Activated CD4-positive, alpha-beta T cell treated with anti-CD3 and anti-CD28 coated beads, Interleukin-2, amount 50 U/mL, for 48 hours (primary cell): ENCODE data around the gene MFAP2.

Experiments
- DNase-seq, 2 experiments: peaks; one replicate each; pipeline ENCODE4 v3.0.0-alpha.2; 2020

Gene MFAP2, protein sequence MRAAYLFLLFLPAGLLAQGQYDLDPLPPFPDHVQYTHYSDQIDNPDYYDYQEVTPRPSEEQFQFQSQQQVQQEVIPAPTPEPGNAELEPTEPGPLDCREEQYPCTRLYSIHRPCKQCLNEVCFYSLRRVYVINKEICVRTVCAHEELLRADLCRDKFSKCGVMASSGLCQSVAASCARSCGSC

DNA sequence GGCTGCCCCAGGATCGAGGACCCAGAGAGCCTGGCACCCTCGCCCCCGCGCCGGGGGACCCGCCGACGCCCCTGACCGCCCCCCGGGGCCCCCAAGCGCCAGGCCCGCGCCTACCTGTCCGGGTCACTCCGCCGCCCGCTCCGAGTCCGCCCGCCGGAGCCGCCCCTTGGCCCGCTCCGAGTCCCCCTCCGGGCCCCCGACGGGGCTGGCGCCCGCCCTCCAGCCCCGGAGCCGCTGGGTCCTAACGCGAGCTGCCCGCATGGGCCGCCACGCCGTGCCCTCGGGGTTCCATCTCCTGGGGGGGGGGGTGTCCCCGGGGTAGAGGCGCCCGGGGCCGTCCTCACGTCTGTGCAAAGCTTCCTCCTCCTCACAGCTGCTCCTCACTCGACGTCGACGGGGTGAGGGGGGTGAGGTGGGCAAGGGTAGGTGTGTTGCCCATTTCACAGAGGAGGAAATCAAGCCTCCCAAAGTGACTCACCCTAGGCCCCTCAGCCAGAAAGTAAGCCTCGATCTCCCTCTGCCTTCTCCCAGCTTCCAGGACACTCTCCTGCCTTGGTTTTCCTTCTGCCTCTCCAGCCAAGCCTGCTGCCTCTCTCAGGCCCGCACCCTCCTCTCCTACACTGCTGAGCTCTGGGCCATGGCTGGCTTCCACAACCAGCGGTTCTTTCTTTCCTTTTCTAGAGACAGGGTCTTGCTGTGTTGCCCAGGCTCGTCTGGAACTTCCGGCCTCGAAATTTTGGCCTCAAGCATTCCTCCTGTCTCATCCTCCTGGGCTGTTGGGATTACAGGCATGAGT is at the start of gene MFAP2:
MFAP2 (minus strand) TSS at position 148 of the 796 bp plus-strand sequence. CDS start 2,347 bp downstream, outside the sequence.
- no peak for DNase-seq

DNA sequence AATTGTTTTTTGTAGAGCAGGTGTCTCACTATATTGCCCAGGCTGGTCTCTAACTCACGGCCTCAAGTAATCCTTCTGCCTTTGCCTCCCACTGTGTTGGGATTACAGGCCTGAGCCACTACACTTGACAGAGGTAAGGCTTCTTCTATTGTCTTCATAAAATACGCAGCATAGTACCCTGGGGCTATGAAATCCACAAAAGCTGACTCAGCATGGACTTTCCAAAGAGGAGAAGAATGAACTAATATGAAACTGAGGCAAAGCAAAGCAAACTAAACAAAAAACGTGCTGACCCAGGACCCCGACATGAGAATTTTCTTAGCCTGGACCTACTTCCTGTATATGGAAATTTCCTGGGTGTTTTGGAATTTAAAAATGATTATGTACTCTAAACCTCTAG is 49.8 kb upstream of the MFAP2 start:
- DNase-seq: no peak

DNA sequence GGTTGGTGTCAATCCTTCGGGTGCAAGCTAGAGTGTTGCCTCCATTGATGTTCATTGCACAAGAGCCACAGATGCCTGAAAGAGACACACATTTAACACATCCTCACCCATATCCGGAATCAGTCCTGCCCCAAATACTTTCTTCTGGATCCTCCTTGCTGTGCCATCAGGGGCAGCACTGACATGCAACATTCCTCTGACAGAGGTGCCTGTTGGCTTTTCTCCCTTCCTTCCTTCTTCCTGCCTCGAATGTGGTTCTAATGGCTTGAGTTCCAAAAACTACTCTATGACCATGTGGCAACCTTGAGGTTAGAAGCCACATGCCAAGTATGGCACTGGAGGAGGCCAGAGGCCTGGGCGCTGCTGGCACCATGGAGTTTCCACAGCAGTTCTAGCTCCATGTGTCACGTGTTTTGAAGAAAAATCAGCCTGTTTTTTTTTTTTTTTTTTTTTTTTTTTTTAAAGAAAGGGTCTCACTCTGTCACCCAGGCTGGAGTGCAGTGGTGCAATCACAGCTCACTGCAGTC is 48.3 kb upstream of the MFAP2 start:
- DNase-seq: no peak

DNA sequence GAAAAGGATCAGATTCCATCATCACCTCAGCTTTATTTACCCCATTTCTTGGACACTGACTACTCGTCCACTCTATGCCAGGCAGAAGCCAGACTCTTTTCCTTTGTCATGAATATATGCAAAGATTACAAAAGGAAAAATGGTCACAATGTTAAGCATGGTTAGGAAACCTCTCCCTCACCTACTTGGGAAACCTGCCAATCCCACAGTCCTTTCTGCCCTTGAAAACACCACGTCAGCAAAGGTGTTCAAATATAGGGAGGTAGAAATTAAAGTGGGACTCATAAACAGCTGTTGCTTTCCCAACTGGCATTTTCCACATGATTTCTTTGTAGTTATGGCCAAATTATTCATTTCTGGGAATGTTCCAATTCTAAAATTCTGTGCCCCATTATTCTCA is 47.5 kb upstream of the MFAP2 start:
- DNase-seq: no peak

DNA sequence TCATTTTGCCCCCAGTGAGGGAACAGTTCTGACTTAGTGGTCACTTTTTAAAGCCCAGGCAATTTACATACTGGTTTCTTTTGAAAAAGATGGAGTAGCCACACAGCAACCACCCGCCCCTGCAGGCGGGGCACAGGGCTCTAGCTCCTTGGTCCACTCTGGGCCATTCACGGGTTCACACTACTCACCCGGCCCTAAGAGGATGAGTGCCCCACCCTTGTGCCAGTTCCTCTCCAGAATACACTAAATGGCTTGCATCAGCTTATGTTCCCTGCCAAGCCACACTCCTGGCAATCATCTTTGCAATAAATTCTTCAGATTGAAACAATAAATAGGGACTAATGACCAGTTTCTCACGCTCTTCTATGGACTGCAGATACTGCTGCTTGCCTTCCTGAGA is 47.0 kb upstream of the MFAP2 start:
- no peak for DNase-seq

DNA sequence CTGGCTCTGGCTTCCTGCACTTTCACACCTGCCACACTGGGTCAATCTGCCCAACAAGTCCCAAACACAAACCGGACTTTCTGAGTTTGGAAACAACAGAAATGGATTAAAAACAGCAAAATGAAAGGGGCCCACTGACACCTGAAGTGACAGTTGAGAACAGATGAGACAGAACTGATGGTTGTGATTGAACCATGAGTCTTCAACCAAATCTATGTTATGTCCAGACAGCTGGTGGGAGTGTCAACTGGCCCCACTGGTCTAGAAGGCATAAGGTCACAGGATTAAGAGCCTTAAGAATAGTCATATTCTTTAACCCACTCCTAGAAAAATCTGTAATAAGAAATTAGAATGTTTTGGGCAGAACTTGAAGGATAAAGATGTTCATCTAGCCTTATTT is 44.3 kb upstream of the MFAP2 start:
- no peak for DNase-seq

DNA sequence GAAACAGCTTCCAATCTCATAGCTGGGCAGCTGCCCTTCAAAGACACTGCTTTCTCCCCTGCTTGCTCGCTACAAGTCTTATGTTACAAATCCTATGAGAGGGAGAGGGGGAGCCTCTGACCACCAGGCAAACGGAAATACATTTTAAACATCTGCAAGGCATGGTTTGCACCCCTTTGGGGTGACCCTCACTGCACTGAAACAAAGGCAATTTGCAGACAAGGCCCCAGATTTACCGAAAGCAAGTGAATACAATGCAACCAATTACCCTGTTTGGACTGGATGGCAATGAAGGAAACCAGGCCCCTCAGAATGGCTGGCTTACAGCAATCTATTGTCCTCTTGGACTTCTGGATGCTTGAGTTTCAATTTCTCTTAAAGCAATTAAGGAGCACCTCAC is 43.2 kb upstream of the MFAP2 start:
- no peak for DNase-seq

DNA sequence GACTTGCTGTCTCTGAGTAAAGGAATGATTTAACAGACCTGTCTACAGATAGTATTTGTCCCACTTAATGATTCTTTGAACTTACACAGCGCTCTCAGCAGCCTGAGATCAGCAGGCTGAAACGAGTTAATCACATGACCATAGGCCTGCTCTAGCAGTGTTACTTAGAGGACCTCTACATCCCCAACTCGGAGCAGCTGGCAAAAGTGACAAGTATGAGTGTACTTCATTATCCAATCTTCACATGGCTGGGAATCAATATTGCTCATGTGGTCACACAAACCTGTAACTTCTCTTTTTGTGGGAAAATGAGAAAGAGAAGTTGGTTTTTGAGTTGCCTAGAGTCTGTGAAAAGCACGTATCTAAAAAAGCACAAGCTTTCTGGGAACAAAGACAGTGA is 42.7 kb upstream of the MFAP2 start:
- DNase-seq: no peak

DNA sequence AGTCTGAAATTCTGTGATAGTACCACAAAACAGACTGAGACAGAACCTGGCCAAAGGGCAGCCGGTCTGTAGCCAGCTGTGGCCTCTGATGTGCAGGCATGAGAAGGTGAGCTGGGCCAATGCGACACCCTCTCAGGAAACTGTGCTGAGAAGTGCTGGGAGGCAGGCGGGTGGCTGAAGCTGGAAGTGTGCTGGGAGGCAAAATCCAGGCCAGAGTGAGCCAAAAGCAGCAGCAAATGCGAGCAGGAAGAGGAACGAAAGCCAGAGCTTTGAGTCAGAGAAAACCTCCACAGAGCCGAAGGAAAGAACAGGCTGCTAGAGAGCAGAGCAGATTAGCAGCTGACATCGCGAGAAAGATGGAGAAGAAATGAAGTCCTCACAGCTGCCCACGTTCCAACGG is 41.5 kb upstream of the MFAP2 start:
- DNase-seq: no peak

DNA sequence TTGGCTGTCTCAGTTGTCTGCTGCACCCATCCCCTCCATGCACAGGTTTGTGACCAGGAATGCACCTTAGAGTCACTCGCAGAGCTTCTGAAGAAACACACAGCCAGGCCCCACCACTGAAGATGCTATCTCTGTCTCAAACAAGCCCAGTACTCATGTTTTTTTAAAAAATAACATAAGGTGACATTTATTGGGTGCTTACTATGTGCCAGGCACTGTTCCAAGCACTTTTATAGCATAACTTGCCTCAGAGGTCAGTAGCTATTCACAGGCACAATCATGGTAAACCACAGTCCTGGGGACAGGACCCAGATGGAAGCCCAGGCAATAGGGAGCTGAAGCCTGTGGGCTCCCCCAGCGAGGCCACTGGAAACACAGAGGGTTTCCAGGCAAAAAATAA is 40.1 kb upstream of the MFAP2 start:
- DNase-seq: no peak

DNA sequence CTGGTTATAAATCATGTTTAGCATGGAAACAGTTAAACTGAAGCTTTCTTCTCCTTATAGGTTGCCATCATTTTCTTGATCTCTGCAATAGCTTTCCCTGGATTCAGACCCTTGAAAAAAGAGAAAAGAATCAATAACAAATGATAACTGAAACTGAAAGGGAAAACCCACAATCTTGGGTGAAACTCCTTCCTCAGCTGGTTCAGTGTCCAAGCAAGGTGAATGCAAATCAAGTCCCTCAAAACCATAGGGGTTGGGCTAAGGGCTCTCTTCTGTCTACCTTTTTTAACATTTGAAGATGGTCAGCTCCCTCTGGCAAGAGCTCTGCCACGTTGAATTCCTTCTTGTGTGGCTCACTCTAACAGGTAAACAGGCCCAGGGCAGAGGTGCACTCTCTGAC is 38.4 kb upstream of the MFAP2 start:
- DNase-seq: no peak

DNA sequence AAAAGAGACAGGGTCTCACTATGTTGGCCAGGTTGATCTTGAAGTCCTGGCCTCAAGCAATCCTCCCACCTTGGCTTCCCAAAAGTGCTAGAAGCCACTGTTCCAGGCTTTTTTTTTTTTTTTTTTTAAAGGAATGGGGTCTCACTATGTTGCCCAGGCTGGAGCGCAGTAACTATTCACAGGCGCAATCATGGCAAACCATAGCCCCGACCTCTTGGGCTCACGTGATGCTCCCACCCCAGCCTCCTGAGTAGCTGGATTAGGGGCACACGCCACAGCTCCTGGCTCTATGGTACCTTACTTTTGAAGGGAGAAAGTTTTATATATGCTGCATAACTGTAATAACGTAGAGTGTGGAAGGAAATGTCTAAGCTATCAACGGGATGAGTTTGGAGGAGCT is 37.0 kb upstream of the MFAP2 start:
- DNase-seq: no peak

DNA sequence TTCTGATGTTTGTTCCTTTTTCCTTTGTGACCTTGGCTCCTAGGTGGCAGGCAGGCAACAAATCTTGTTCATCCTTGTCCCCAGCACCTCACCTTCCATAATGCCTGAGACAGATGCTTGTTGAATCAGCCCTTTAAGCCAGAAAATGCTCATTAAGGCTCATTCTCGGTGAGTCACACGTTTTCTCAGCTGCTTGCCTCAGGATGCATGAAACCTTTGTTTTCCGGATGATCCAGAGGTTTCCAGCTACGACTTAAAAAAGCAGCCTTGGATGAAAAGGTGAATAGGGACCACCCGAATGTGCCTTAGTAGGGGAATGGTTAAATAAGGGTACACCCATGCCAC is 35.9 kb upstream of the MFAP2 start:
- no peak for DNase-seq

DNA sequence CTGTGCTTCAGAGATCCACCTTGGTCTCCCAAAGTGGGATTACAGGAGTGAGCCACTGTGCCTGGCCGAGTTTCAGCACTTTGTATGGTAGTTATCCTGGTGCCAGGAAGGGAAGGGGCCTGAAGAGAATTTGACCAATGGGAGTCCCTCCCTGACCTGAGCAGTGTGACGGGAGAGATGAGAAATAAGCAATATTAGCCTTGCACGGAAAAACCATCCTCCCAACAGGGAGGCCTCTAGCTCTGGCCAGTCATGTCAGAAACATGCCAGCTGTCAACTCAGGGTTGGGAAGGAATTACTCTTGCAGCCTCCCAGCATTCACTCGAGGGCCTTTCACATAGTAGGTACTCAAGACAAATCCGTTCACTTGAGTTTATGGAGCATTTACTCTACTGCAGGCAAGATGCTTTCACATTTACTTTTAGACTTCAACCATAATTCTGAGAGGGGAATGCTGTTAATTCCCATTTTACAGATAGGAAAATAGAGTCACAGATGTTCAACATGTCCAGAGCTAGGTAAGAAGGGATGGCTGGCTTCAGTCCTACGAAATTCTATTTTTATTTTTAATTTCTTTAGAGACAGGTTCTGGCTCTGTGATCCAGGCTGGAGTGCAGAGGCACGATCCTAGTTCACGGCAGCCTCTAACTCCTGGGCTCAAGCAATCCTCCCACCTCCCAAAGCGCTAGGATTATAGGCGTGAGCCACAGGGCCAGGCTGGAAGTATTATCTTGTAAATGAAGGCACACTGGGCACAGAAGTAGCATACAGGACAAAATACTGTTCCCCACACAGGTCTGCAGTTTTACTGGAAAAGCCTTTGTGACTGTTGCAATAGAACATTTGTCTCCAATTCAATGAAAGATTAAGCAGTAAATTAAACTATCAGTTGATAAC is 34.5 kb upstream of the MFAP2 start:
- DNase-seq: no peak

DNA sequence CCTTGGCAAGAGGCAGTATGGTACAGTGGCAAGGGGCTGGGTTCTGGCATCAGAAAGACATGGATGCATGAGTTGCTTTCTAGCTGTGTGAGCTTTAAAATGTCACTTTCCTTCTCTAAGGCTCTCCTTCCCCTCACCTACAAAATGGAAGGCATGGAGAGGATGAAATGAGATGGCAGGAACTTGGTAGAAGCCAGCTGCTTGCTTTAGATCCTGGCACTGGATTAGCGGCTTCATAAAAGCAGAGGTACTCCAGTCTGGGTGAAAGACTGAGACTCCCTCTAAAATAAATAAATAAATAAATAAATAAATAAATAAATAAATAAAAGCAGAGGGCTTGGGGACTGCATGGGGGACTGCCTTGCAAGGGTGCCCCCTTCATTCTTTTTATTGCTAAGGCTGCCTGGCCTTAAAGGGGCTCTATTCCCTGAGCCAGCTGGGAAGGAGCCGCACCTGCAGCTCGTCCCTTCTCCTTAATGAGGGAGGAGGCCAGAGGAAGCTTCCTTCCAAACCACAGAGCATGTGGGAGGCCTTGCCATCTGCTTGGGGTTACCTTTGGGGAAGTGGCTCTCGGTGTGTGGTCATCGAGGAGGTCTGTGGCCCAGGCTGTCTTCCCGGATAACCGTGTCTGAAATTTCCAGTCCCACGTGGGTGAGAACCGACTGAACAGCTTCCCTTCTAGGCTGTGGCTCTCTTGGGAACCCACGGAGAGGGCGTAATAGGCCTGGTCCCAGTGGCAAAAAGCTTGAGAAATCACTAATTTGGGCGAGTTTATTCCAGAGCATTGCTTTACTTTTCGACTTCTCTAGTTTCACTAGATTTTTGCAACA is 33.3 kb upstream of the MFAP2 start:
- no peak for DNase-seq

DNA sequence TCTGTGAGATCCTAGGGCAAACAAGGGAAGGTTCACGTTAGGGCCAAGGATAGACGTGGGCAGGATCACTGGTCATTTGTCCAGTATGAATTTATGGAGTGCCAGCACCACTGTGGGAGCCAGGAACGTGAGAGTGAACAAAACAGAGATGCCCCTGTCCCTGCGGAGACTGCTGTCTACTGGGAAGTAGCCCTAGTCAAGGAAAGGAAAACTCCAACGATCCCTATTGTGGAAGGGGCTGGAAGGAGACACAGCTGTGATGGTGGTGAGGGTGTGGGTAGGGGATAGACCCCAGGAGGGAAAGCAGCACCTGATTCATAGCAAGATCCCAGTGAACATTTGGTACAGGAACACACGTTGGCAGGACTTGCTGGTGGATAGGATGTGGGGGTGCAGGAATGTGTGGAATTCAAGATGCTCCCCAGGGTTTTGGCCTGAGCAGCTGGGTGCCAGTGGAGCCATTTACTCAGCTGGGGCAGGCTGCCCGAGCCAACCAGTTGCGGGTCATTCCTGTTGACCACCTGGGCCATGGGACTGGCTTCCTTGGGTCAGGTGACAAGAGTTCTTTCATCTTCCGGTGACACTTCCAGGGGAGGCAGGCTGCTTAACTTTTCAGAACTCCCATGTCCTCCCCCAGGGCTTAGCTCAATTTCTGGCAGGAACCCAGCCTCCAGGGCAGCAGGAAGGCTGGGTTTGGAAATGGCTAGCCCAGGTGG is 32.5 kb upstream of the MFAP2 start:
- no peak for DNase-seq

DNA sequence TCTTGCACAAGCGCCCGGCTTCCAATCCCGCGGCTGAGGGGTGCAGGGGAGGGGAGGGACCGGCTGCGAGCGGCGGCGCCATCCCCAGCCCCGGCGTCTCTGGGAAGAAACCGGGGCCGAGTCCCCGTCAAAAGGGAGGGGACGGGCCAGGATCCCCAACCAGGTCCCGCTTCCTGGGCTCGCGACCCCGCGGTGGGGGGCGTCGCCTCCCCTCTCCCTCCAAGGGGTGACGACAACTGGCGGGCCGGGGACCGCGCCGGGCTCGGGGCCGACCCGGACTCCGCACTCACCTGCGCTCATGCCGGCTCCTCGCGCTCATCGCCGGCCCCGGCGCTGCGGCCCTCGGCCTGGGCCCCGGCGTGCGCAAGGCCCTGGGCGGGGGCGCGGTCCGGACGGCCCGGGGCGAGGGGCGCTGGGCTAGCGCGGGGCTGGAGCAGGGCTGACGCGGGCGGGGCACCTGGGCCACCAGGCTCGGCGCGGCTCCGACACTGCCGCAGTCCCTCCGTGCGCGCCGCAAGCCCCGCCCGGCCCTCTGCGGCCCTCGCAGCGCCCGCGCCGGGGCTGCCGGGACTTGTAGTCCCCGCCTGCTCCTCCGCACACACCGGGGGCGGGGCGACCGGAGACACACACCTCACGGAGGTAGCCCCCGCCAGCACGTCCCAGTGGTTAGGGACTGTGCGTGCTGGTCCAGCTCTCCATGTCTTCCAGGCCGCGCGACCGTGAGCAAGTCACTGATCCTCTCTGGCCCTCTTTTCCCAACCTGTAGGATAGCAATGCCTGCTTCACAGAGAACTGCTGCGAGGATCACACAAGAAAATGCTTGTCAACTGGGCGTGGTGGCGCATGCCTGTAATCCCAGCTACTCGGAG is 31.3 kb upstream of the MFAP2 start, which contains the start of gene ATP13A2:
ATP13A2 (minus strand) TSS at position 490 of the 869 bp plus-strand sequence; CDS start at position 300, 190 bp downstream.
- DNase-seq: peak; percentile 81 to 85

DNA sequence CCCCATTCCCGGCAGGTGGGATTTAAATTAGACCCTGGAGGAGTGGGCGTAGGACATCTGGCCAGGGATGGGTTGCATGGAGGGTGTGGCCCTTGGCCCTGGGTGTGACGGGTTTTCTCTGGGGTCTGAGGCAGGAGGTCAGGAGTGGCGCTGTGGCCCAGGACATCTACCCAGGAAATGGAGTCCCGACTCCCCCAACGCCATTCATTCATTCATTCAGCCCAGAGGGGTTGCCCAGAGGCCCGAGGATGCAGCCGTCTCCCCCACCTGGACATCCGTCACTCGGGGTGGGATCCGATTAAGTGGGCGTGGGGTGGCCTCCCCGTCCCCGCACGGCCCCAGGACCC is 30.6 kb upstream of the MFAP2 start:
- DNase-seq: peak in 1 of 2 experiments; percentile 5

DNA sequence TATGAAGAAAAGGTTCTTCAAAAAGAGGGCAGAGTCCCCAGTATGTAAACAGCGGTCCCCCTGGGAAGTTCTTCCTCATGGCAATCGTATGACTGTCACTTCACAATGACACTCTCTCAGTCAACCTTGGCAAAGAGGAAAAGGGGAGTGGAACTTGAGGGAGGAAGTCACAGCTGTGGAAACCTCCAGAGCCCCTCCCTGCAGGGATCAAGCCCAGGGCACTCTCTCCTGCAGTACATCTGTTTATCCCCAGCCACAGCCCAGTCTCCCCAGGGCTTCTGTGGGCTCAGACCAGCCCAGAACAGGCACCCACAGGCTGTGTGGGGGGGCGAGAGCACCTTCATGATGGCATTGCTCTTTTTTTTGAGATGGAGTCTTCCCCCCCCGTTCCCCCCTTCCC is 29.3 kb upstream of the MFAP2 start:
- no peak for DNase-seq

DNA sequence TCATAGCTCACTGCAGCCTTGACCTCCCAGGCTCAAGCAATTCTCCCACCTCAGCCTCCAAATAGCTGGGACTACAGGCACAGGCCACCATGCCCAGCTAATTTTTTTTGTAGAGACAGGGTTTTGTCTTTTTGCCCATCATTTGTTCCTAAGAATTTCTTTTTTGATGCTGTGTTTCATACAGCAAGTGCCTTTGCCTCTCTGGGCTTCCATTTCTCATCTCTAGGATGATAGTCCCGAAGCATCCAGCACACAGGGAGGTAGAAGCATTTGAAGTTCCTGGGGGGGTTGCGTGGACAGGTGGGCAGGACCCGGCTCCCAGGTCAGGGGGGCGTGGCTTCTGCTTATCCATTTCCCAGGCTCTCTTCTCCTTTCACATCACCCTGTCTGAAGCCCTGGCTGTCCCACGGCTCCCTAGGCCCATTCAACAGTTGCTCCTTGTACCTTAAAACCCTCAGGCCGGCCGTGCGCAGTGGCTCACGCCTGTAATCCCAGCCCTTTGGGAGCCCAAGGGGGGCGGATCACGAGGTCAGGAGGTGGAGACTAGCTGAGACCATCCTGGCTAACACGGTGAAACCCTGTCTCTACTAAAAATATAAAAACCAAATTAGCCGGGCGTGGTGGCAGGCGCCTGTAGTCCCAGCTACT is 27.9 kb upstream of the MFAP2 start:
- no peak for DNase-seq
